IMR-90 (cell line): Measurements from ENCODE around the gene RERE.

Experiments used
- CEBPB ChIP-seq: IDR thresholded peaks from 2 replicates; pipeline ENCODE4 v1.6.1; 2012; ENCODE audit warnings: low read depth, low read length, improper control_type of control experiment
- POLR2A ChIP-seq: IDR thresholded peaks from 2 replicates; pipeline ENCODE4 v1.6.1; 2012; ENCODE audit warnings: mild to moderate bottlenecking, low read depth, low read length
- RCOR1 ChIP-seq: IDR thresholded peaks from 2 replicates; pipeline ENCODE4 v1.6.1; 2012; ENCODE audit warnings: mild to moderate bottlenecking, low read length, improper control_type of control experiment; ENCODE audit not compliant: insufficient replicate concordance
- TF ChIP-seq, protein P1 (sequence below): conservative IDR thresholded peaks from 2 replicates; pipeline ENCODE4 v1.5.1; 2012; ENCODE audit warnings: mild to moderate bottlenecking, low read depth, low read length, improper control_type of control experiment
- TF ChIP-seq, protein P2 (sequence below): fragments of 150-350 bp; IDR thresholded peaks from 2 replicates; pipeline ENCODE4 v1.6.1; 2016; ENCODE audit warnings: low read depth, mild to moderate bottlenecking, low read length, moderate library complexity, borderline replicate concordance

GRCh38 chr1:8598783-8599182 lies 218.7 kb downstream of the RERE start:
- no peak for TF ChIP-seq RCOR1
- TF ChIP-seq POLR2A = no peak
- TF ChIP-seq, protein P1, sequence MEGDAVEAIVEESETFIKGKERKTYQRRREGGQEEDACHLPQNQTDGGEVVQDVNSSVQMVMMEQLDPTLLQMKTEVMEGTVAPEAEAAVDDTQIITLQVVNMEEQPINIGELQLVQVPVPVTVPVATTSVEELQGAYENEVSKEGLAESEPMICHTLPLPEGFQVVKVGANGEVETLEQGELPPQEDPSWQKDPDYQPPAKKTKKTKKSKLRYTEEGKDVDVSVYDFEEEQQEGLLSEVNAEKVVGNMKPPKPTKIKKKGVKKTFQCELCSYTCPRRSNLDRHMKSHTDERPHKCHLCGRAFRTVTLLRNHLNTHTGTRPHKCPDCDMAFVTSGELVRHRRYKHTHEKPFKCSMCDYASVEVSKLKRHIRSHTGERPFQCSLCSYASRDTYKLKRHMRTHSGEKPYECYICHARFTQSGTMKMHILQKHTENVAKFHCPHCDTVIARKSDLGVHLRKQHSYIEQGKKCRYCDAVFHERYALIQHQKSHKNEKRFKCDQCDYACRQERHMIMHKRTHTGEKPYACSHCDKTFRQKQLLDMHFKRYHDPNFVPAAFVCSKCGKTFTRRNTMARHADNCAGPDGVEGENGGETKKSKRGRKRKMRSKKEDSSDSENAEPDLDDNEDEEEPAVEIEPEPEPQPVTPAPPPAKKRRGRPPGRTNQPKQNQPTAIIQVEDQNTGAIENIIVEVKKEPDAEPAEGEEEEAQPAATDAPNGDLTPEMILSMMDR = no peak
- TF ChIP-seq CEBPB = no peak
- TF ChIP-seq, protein P2, sequence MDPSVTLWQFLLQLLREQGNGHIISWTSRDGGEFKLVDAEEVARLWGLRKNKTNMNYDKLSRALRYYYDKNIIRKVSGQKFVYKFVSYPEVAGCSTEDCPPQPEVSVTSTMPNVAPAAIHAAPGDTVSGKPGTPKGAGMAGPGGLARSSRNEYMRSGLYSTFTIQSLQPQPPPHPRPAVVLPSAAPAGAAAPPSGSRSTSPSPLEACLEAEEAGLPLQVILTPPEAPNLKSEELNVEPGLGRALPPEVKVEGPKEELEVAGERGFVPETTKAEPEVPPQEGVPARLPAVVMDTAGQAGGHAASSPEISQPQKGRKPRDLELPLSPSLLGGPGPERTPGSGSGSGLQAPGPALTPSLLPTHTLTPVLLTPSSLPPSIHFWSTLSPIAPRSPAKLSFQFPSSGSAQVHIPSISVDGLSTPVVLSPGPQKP = no peak
